CD4-positive, alpha-beta T cell treated with Interferon gamma for 1 hour (primary cell): ENCODE measurements around the gene ACER1.
"Not testable (repeated sequence)": the region's sequence is repeated elsewhere in the genome, so short reads cannot be mapped to it uniquely, and the experiment has no call there.

ENCODE experiments used
- DNase-seq: peaks from one replicate; pipeline ENCODE4 v3.0.0-alpha.2; 2020

ACER1 gene, protein sequence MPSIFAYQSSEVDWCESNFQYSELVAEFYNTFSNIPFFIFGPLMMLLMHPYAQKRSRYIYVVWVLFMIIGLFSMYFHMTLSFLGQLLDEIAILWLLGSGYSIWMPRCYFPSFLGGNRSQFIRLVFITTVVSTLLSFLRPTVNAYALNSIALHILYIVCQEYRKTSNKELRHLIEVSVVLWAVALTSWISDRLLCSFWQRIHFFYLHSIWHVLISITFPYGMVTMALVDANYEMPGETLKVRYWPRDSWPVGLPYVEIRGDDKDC

DNA sequence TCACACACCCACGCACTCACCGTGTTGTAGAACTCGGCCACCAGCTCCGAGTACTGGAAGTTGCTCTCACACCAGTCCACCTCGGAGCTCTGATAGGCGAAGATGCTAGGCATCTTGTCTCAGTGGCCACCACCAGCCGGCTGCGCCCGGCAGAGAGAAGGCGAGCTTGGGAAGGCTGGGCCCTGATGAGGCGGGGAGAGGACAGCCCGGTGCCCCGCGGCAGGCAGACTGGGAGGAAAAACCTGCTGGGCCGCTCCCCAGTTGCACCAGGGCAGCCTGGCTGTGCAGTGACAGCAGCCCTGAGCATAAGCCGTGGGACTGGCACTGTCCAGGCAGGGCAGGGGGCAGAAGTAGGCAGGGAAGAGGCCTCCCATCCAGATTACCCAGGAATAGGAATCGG, at the start of gene ACER1:
TSS of gene ACER1 (minus strand) at position 174 of the 400 bp plus-strand sequence. CDS start at position 113, 61 bp downstream.
- DNase-seq: no peak

DNA sequence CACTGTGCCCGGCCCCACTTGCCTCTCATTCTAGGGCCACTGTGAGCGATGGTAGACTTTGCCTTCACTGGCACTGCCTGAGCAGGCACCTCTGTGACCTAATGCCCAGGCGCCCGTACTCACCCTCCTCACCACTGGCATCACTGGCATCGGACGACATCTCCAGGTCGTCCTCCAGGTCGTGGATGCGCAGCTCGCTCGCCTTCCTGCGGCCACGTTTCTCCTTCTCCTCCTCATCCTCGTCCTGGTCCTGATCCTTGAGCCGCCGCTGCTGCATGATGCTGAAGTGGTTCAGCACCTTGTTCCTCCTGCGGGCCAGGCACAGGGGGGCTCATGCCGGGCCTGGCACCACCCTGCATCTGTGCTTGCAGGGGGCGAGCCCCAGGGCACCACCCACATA, 49.8 kb upstream of the ACER1 start:
- DNase-seq: no peak

DNA sequence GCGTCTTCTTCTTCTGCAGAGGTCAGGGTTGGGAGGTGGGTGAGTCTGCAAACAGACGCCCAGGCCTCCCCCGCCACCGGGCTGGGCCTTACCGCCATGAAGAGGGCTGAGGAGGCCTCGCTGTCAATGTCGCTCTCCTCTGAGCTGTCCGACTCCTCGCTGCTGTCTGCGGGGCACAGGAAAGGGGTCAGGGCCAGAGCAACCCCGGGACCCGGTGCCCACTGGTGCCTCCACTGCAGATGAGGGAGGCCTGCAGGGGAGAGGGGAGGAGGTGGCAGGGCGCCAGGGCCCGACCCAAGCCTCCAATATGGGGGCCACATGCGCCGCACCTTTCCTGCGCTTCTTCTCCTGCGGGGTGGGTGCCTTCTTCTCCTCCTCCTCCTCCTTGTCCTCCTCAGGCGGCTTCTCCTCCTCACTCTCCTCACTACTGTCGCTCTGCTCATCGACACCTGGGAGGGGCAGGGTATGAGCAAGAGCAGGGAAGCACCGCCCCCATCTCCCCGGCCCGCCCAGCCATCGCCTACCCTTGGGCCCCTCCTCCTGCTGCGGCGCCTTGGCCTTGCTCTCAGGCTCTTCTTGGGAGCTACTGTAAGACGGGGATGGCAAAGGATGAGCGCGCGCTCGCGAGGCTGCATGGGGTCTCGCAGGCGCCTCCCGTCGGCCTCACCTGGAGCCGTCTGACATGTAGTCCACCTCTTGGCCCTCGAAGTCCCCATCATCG, 47.8 kb upstream of the ACER1 start:
- no peak for DNase-seq

DNA sequence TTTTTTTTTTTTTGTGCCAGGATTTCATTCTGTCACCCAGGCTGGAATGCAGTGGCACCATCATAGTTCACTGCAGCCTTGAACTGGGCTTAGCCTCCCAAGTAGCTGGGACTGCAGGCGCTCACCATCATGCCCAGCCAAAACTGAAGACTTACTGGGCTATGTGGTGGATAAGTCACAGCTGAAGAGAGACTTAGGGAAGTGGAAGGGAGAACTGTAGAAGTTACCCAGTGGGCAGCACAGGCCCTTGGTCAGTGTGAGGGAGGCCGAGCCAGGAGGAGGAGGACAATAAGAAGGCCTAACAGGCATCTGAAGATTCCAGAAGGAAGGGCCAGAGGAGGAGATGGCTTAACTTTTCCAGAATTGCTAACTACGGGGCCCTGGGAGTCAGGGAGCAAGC, 46.3 kb upstream of the ACER1 start:
- no peak for DNase-seq

DNA sequence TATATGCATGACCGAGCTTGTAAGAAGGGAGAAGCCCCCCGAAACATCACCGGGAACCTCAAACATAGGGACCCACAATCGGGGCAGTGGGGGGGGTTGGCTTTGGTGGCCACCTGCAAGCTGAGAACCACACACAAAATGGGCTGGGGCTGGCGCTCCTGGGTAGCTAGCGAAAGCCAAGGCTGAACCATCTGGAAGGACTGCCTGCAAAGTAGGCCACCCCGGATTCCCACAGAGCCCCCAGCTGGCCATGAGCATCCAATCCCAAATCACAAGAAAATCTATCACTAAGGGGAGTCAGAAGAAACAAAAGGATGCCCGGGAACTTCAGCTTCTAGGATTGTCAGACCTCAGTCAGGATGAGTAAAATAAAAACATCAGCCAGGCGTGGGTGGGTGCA, 45.1 kb upstream of the ACER1 start:
- no peak for DNase-seq

DNA sequence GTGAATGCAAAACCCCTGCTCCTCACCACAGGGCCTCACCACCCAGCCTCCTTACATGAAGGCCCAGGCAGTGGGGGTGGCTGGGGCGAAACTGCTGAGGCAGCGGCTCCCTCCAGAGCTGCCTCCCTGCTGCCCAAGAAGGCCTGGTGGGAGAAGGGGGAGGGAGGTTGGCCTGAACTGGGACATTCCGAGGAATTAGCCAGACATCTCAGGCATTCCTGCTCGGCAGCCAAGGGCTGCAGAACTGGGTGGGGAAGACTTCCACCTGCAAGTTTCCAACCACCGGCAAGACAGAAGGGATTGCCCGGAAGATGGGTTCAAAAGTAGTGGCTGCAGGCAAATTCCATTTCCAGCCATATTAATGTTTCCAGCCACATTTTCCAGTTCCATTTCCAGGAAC, 44.6 kb upstream of the ACER1 start:
- DNase-seq: no peak

DNA sequence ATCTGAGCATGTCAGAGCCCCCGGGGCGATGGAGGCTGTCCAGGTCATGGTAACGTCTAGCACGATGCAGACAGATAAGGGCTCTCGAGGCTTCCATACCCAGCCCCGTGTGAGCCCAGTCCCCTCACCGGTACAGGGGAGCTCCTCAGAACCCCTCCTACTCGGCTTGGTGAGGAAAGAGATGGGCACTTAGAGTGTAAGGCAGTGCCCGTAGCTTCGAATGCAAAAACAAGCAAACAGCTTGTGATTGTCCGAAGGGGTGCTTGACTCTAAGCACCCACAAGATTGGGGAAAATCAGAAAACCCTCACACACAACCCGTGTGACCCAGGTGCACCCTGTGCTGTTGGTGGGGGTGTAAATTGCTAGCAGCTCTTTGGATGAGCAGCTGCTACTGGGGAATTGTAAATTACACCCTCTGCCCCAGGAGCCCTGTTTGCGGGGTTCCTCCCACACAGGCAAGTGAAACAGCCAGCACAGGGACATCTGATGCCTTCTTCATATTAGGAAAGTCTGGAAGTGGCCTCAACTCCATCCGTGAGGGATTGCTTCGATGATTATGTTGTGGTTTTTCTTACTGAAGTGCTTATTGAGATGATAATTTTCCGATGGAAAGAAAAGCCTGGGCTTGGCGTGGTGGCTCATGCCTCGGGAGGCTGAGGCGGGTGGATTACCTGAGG, 43.2 kb upstream of the ACER1 start:
- DNase-seq: no peak

DNA sequence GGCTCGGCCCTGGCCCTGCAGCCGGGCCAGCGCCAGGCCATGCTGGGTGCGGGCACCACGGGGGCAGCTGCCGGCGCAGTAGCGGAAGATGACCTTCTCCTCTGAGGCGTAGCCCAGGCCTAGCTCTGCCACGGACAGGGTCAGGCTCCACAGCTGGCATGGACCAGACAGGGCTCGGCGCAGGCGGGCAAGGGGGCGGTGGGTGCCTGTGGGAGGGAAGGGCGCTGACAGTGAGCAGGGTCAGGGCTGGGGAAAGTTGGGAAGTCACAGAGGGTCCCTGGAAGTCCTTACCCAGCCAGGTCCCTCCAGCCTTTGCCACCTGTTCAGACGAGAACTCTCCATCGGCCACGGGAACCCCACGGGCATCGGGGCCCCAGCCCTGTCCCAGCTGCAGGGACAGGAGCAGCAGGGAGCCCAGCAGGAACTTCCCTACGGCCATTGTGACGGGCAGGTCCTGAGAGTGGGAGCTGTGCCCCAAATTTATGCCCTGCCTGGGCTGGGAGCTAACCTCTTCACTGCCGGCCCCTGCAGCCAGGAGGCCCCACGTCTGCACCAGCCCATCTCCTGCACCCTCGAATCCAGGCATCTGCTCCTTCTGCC, 42.1 kb upstream of the ACER1 start, which contains the start of gene PSPN:
TSS of gene PSPN (minus strand) at position 523 of the 600 bp plus-strand sequence. CDS start at position 439, 84 bp downstream.
- DNase-seq: no peak

DNA sequence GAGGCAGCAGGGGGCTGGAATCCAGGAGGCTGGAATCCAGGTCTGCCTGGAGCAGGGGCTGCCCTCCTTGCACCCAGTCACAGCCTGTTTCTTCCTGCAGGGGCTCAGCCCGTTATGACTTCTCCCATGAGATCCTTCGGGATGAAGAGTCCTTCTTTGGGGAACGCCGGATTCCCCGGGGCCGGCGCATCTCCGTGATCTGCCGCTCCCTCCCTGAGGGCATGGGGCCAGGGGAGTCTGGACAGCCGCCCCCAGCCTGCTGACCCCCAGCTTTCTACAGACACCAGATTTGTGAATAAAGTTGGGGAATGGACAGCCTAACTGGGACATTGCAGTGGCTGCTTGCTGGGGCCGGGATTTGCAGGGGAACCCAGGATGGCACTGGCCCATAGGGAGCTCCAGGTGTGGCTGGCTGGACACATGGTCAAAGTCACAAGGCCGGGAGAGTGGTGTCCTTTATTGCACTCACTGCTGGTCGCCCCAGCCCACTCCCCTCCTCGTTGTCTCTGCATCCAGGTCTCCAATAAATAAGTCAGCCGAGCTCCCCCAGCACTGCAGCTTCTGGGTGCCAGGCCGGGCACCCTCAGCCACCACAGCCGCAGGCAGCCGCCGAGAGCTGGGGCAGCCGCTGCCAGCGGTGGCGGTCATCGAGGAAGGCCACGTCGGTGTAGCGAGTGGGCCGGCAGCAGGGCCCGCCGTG, 41.4 kb upstream of the ACER1 start:
- no peak for DNase-seq

DNA sequence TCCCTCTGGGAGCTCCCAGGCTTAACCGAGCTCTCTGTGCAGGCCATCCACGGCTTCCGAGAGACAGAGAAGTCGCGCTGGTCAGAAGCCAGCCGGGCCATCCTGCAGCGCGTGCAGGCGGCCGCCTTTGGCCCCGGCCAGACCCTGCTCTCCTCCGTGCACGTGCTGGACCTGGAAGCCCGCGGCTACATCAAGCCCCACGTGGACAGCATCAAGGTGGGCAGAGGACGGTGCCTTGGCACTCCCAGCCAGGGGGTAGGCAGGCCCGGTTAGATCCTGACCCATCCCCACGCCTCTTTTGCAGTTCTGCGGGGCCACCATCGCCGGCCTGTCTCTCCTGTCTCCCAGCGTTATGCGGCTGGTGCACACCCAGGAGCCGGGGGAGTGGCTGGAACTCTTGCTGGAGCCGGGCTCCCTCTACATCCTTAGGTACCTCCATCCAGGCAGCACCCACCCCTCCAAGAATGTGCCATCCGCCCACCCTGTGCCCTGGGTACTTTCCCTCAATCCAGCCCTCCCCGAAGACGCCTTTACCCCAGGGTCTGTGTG, 40.8 kb upstream of the ACER1 start:
- no peak for DNase-seq

DNA sequence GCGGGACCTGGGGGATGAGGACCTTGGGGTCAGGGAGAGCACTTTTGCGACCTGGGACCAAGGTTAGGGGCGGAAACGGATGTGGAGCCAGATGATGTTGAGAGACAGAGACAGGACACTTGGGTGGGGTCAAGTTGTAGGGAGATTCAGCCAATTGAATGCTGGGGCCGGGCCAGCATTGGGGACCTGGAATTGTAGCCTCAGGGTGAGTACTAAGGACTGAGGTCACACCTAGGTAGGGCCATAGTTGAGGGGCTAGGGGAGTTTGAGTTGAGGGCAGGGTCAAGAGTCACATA, 40.3 kb upstream of the ACER1 start:
- no peak for DNase-seq

DNA sequence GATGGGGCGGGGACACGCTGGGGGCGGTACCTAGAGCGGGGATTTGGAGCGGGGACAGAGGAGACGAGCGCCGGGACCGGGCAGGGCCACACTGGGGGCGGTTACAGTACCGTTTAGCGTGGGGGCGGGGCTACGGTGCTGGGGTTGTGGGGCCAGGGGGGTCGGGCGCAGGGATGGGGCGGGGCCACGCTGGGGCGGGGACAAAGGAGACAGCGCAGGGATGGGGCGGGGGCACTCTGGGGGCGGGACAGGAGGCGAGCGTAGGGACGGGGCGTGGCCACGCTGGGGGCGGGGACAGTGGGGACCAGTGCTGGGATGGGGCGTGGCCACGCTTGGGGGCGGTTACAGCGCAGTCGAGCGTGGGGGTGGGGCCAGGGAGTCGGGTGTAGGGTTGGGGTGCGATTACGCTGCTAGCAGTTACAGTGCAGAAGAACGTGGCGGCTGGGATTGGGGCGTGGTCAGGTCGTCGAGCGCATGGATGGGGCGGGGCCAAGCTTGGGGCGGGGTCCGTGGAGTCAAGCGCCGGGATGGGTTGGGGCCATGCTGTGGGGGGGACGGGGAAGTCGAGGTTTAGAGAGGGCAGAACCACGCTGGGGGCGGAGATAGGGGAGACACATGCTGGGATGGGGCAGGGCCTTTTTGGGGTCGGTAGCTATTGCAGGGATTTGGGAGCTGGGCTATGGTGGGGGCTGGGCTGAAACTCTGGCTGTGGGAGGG, 39.8 kb upstream of the ACER1 start:
- peak; percentile 98 for DNase-seq

DNA sequence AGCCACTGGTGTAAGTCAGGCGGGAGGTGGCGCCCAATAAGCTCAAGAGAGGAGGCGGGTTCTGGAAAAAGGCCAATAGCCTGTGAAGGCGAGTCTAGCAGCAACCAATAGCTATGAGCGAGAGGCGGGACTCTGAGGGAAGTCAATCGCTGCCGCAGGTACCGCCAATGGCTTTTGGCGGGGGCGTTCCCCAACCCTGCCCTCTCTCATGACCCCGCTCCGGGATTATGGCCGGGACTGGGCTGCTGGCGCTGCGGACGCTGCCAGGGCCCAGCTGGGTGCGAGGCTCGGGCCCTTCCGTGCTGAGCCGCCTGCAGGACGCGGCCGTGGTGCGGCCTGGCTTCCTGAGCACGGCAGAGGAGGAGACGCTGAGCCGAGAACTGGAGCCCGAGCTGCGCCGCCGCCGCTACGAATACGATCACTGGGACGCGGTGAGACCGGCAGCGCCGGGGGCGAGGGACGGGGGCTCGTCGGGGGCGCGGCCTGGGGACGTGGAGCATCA, 39.2 kb upstream of the ACER1 start, which contains the start of gene ALKBH7:
TSS of gene ALKBH7 (plus strand) at position 201 of the 502 bp plus-strand sequence. CDS start at position 228, 27 bp downstream.
- DNase-seq: peak; percentile 99

DNA sequence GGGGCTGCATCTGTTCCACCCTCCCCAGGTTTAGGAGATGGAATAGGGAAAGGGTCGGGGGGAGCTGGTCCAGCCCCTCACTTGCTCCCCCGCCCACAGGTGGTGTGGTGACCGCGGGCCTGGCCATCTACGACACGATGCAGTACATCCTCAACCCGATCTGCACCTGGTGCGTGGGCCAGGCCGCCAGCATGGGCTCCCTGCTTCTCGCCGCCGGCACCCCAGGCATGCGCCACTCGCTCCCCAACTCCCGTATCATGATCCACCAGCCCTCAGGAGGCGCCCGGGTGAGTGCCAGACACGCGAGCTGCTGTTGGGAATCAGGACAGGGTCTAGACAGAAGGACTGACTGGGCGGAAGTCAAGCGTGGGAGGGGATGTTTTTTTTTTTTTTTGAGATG, 30.9 kb upstream of the ACER1 start:
- DNase-seq: no peak

DNA sequence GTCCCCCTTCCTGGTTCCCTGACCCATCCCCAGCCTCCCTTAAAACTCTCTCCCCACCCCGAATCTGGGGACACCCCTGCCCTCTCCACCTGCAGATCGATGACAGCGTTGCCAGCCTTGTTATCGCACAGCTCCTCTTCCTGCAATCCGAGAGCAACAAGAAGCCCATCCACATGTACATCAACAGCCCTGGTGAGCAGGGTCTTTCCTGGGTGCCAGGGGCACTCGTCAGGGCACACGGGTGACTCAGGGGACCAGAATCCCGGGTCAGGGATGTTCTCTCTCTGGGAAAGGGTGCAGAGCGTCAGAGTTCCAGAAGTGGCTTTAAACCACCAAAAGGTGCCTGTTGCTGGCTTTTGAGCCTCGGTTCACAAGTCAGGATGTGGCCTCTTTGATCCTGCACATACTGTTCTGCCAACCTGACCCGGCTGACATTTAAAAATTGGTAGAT, 29.0 kb upstream of the ACER1 start:
- peak; percentile 24 for DNase-seq

DNA sequence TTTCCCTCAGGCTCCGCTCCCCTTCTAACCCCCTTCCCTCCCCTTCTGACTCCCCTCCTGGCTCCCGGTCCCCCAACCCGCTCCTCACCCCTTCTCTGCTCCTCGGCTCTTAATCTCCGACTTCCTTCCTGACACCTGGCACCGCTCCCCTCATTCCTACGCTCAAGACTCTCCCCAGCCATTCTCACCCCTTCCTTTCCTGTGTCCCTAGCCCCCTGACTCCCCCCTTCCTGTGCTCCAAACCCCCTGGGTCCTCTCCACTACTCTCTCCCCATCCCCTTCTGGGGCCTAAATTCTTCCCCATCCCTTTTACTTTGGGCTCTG, 28.6 kb upstream of the ACER1 start:
- no peak for DNase-seq

DNA sequence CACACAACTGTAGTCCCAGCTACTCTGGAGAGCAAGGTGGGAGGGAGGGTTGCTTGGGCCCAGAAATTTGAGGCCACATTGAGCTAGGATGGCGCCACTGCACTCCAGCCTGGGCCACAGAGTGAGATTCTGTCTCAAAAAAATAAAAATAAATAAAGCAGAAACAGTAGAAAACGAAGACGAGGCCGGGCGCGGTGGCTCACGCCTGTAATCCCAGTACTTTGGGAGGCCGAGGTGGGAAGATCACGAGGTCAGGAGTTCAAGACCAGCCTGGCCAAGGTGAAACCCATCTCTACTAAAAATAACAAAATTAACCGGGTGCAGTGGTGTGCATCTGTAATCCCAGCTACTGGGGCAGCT, 27.4 kb upstream of the ACER1 start:
- DNase-seq: not testable (repeated sequence)

DNA sequence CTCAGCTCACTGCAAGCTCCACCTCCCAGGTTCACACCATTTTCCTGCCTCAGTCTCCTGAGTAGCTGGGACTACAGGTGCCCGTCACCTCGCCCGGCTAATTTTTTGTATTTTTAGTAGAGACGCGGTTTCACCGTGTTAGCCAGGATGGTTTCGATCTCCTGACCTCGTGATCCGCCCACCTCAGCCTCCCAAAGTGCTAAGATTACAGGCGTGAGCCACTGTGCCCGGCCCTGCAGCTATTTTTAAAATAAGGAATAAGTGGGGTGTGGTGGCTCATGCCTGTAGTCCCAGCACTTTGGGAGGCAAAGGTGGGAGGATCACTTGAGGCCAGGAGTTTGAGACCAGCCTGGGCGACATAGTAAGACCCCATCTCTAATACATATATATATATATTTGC, 27.0 kb upstream of the ACER1 start:
- not testable (repeated sequence) for DNase-seq

DNA sequence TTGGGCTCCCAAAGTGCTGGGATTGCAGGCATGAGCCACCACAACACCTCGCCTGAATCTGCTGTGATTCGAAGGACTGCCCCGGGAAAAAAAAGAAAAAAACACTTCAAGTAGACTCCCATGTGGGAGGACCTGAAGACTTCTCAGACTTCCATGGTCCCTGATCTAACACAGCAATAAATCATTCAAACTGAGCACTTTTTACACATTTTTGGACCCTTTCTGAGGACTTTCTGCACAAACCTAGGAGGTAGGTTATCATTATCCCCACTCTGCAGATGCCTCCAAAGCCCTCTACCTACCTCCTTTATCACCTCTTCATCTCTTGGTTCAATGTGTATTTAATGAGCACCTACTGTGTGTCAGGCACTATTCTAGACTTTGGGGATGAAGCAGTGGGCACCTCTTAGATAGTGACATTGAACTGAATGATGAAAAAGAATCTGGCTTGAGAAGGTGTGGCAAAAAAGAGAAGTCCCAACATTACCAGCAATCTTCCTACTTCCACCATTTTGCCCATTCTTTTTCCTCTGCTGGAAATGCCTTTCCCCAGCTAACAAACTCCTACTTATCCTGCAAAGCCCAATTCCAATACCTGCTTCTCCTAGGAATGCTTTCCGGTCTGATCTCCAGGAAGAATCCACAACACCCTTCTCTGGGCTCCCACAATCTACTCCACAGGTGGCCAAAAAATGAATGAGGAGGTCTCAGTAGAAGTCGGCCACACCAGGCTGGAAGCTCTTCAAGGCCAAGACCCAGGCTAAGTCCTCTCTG, 26.3 kb upstream of the ACER1 start:
- DNase-seq: no peak

DNA sequence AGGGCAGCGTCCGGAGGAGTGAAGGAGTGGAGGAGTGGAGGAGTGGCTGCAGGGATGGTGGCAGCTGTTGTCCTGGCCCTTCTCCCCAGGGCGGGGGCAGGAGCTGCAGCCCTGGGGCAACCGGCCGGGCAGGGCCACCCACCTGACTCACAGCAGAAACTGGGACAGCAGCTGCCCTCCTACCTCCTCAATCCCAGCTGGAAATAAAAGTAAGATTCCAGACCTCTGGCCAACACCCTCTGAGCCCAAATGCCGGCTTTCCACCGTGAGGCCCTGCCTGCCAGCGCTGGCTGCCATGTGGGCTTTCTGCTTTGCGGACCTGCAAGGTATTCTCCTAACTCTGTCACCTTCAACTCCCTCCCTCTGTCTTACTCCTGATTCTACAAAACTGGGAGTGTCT, 24.6 kb upstream of the ACER1 start:
- DNase-seq: no peak

DNA sequence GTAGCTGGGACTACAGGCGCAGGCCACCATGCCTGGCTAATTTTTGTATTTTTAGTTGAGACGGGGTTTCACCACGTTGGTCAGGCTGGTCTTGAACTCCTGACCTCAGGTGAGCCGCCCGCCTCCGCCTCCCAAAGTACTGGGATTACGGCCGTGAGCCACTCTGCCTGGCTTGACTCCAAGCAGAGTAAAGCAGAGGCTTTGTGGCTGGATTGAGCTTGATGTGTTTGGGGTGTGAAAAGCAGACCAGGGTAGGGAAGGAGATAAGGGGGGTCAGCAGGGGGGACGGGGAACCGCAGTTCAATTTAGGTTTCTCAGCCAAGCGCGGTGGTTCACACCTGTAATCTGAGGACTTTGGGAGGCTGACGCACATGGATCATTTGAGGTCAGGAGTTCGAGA, 23.8 kb upstream of the ACER1 start:
- no peak for DNase-seq
